ENCODE results near the gene CALD1.

CALD1 gene

DNA sequence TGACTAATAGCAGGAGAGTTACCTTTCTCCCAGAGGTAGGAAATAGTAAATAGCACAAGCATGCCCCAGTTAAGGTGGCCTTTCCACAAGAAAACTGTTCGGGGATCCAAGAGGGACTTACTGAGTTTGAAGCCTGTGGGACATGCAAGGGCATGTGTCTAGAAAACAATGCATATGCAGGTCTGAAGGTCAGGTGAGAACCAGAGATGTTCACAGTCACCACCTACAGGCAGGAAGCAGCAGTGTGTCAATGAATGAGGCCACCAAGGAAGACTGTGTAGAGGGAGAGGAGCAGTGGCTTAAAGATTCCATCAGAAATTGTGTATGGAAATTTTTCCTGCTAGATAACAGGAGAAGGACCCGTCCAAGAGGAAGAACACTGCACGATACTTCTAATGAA is 66.0 kb downstream of the CALD1 start:
- Histone ChIP-seq H3K36me3 (ENCODE audit: insufficient read depth, low read length) (no peaks in the 10 kb centered on the region), H3K9me2 (replicated peaks; ENCODE audit: low read depth, low read length) (no peaks in the 10 kb centered on the region), H3K9me3 (ENCODE audit: insufficient read depth, low read depth, low read length) (no peaks in the 10 kb centered on the region), H4K20me1 (ENCODE audit: insufficient read depth, low read length, poor library complexity, severe bottlenecking) (no peaks in the 10 kb centered on the region), H3K4me2 (ENCODE audit: low read depth, low read length, poor library complexity, severe bottlenecking) (no peak overlapping the region), H3K27me3 (ENCODE audit: insufficient read depth, low read length, poor library complexity, severe bottlenecking) (no peaks in the 10 kb centered on the region), H3K9ac (ENCODE audit: low read depth, low read length, poor library complexity, severe bottlenecking) (no peak overlapping the region), H3K79me2 (ENCODE audit: insufficient read depth, low read length) (no peaks in the 10 kb centered on the region), H3K4me1 (ENCODE audit: insufficient read depth, low read length, poor library complexity, severe bottlenecking) (no peaks in the 10 kb centered on the region), H3F3A (ENCODE audit: low read depth) (no peaks in the 10 kb centered on the region), H2AFZ (ENCODE audit: low read length) (no peak overlapping the region), H3K4me3 (ENCODE audit: low read length, poor library complexity, severe bottlenecking) (no peak overlapping the region)
- no peak for TF ChIP-seq EZH2phosphoT487 (IDR thresholded peaks at IDR 0.05; ENCODE audit: borderline replicate concordance)
- TF ChIP-seq, protein P1, sequence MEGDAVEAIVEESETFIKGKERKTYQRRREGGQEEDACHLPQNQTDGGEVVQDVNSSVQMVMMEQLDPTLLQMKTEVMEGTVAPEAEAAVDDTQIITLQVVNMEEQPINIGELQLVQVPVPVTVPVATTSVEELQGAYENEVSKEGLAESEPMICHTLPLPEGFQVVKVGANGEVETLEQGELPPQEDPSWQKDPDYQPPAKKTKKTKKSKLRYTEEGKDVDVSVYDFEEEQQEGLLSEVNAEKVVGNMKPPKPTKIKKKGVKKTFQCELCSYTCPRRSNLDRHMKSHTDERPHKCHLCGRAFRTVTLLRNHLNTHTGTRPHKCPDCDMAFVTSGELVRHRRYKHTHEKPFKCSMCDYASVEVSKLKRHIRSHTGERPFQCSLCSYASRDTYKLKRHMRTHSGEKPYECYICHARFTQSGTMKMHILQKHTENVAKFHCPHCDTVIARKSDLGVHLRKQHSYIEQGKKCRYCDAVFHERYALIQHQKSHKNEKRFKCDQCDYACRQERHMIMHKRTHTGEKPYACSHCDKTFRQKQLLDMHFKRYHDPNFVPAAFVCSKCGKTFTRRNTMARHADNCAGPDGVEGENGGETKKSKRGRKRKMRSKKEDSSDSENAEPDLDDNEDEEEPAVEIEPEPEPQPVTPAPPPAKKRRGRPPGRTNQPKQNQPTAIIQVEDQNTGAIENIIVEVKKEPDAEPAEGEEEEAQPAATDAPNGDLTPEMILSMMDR (conservative IDR thresholded peaks at IDR 0.05; ENCODE audit: low read length): peak; percentile 29; the same call in 1 of the 2 replicates

DNA sequence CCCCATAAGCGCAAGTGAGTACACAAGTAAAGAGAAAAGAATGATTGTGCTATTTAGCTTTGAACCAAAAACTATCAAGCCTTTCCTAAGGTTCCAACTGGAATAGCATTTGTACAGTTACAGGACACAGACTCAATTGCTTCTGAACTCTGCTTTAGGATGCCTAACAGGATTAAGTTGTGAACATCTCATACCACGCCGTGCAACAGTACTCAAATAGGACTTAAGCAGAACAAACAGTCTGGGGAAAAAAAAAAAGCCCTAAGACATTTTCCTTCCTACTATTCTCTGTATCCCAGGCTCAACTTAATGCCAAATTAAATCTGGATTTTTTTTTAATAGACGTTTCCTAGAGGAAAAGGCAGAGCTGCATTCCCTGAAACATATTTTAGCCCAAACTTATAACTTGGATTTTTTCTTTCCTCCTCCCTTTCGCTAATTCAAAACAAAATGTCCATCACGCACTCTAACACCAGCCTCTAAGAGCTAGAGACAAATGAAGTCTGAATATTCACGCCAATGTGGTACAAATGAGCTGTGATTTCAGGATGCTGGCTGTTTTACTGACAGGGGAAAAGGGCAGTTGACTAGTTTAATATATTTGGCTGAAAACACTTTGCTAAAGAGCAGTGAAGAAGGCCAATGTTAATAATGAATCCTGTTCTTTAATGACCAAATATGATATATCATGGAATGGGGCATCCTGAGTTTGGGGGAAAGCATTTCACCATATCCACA is 68.6 kb downstream of the CALD1 start:
- H2AFZ ChIP-seq (ENCODE audit: low read length): no peak overlapping the region
- no peak overlapping the region for H3K9ac ChIP-seq (ENCODE audit: low read depth, low read length, poor library complexity, severe bottlenecking)
- H3F3A ChIP-seq (ENCODE audit: low read depth): no peaks in the 10 kb centered on the region
- H3K36me3 ChIP-seq (ENCODE audit: insufficient read depth, low read length): no peaks in the 10 kb centered on the region
- H3K4me2 ChIP-seq (ENCODE audit: low read depth, low read length, poor library complexity, severe bottlenecking): no peak overlapping the region
- no peaks in the 10 kb centered on the region for H3K9me3 ChIP-seq (ENCODE audit: insufficient read depth, low read depth, low read length)
- H3K4me3 ChIP-seq (ENCODE audit: low read length, poor library complexity, severe bottlenecking): no peak overlapping the region
- no peaks in the 10 kb centered on the region for H4K20me1 ChIP-seq (ENCODE audit: insufficient read depth, low read length, poor library complexity, severe bottlenecking)
- no peaks in the 10 kb centered on the region for H3K79me2 ChIP-seq (ENCODE audit: insufficient read depth, low read length)
- no peak for TF ChIP-seq EZH2phosphoT487 (IDR thresholded peaks at IDR 0.05; ENCODE audit: borderline replicate concordance)
- TF ChIP-seq, protein P1 (conservative IDR thresholded peaks at IDR 0.05; ENCODE audit: low read length): no peak
- no peaks in the 10 kb centered on the region for H3K27me3 ChIP-seq (ENCODE audit: insufficient read depth, low read length, poor library complexity, severe bottlenecking)
- no peaks in the 10 kb centered on the region for H3K4me1 ChIP-seq (ENCODE audit: insufficient read depth, low read length, poor library complexity, severe bottlenecking)
- no peaks in the 10 kb centered on the region for H3K9me2 ChIP-seq (replicated peaks; ENCODE audit: low read depth, low read length)

DNA sequence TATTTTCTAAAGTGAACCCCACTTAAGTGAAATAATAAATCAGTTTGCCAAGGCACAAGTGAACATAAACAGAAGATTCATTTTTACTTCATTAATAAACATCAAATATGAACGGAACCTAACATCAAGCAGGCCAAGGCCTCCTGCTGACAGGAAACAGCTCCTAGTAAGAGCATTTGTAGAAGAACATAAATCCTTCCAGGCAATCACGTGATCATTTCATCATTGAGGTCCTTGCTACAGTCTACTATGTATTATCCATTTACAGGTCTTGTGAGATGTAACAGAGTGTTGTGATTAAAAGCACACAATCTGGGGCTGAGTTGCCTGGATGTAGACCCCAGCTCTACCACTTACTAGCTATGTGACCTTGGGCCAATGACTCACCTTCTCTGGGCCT is 70.6 kb downstream of the CALD1 start:
- H3K4me3 ChIP-seq (ENCODE audit: low read length, poor library complexity, severe bottlenecking): no peak overlapping the region
- H4K20me1 ChIP-seq (ENCODE audit: insufficient read depth, low read length, poor library complexity, severe bottlenecking): no peaks in the 10 kb centered on the region
- no peaks in the 10 kb centered on the region for H3K36me3 ChIP-seq (ENCODE audit: insufficient read depth, low read length)
- no peaks in the 10 kb centered on the region for H3K4me1 ChIP-seq (ENCODE audit: insufficient read depth, low read length, poor library complexity, severe bottlenecking)
- H3K27me3 ChIP-seq (ENCODE audit: insufficient read depth, low read length, poor library complexity, severe bottlenecking): no peaks in the 10 kb centered on the region
- no peak overlapping the region for H2AFZ ChIP-seq (ENCODE audit: low read length)
- H3K9me2 ChIP-seq (replicated peaks; ENCODE audit: low read depth, low read length): no peaks in the 10 kb centered on the region
- H3K9ac ChIP-seq (ENCODE audit: low read depth, low read length, poor library complexity, severe bottlenecking): no peak overlapping the region
- H3K9me3 ChIP-seq (ENCODE audit: insufficient read depth, low read depth, low read length): no peaks in the 10 kb centered on the region
- H3K4me2 ChIP-seq (ENCODE audit: low read depth, low read length, poor library complexity, severe bottlenecking): no peak overlapping the region
- TF ChIP-seq, protein P1 (conservative IDR thresholded peaks at IDR 0.05; ENCODE audit: low read length): no peak
- TF ChIP-seq EZH2phosphoT487 (IDR thresholded peaks at IDR 0.05; ENCODE audit: borderline replicate concordance): no peak
- no peaks in the 10 kb centered on the region for H3F3A ChIP-seq (ENCODE audit: low read depth)
- no peaks in the 10 kb centered on the region for H3K79me2 ChIP-seq (ENCODE audit: insufficient read depth, low read length)

Data from Loucy (cell line).